Adipocyte (in vitro differentiated cells): ENCODE results near the gene PRR12.

ENCODE experiments used
- DNase-seq: peaks from one replicate; pipeline ENCODE4 v3.0.0-alpha.2; 2015; ENCODE audit warnings: low read depth
- H3K27me3 ChIP-seq: replicated peaks from 2 replicates; pipeline ENCODE4 v1.7.0; 2013; ENCODE audit warnings: mild to moderate bottlenecking, low read length, moderate library complexity; ENCODE audit not compliant: control insufficient read depth, insufficient read depth
- H3K36me3 ChIP-seq: 2 replicates; pipeline ENCODE4 v1.7.0; 2013; ENCODE audit warnings: low read length, mild to moderate bottlenecking, moderate library complexity; ENCODE audit not compliant: control insufficient read depth, insufficient read depth, severe bottlenecking
- H3K4me1 ChIP-seq: 2 replicates; pipeline ENCODE4 v1.7.0; 2013; ENCODE audit warnings: mild to moderate bottlenecking, low read length, moderate library complexity; ENCODE audit not compliant: control insufficient read depth, insufficient read depth
- H3K4me3 ChIP-seq: 2 replicates; pipeline ENCODE4 v1.7.0; 2013; ENCODE audit warnings: mild to moderate bottlenecking, low read length, moderate library complexity
- H3K9ac ChIP-seq: 2 replicates; pipeline ENCODE4 v1.7.0; 2013; ENCODE audit warnings: mild to moderate bottlenecking, low read length, moderate library complexity
- H3K9me3 ChIP-seq: 2 replicates; pipeline ENCODE4 v1.7.0; 2013; ENCODE audit warnings: mild to moderate bottlenecking, low read length, moderate library complexity; ENCODE audit not compliant: control insufficient read depth

PRR12 gene

GRCh38 chr19:49642492-49643035 lies 51.6 kb downstream of the PRR12 start:
- Histone ChIP-seq H3K9ac (peak overlapping the region; percentile 99), H3K4me3 (peak overlapping the region; percentile 98), H3K36me3 (peaks cover 15% of the 10 kb centered on the region), H3K4me1 (peaks cover 32% of the 10 kb centered on the region), H3K27me3 (no peaks in the 10 kb centered on the region), H3K9me3 (no peaks in the 10 kb centered on the region)
- no peak for DNase-seq

- Histone ChIP-seq H3K4me3 (peak overlapping the region; percentile 98), H3K9me3 (no peaks in the 10 kb centered on the region), H3K4me1 (peaks cover 29% of the 10 kb centered on the region), H3K36me3 (peaks cover 15% of the 10 kb centered on the region), H3K9ac (peak overlapping the region; percentile 99), H3K27me3 (no peaks in the 10 kb centered on the region)
- DNase-seq: no peak
These were observed 52.5 kb downstream of the PRR12 start for GRCh38 chr19:49643466-49643865.

GRCh38 chr19:49645592-49645991 lies 54.6 kb downstream of the PRR12 start:
- Histone ChIP-seq H3K36me3 (peaks cover 31% of the 10 kb centered on the region), H3K27me3 (no peaks in the 10 kb centered on the region), H3K4me1 (peaks cover 24% of the 10 kb centered on the region), H3K9ac (peak overlapping the region; percentile 22), H3K9me3 (no peaks in the 10 kb centered on the region), H3K4me3 (no peak overlapping the region)
- DNase-seq: no peak

- no peaks in the 10 kb centered on the region for H3K27me3 ChIP-seq
- H3K4me1 ChIP-seq: peaks cover 21% of the 10 kb centered on the region
- no peak for DNase-seq
- no peak overlapping the region for H3K4me3 ChIP-seq
- no peak overlapping the region for H3K9ac ChIP-seq
- no peaks in the 10 kb centered on the region for H3K9me3 ChIP-seq
- H3K36me3 ChIP-seq: peaks cover 33% of the 10 kb centered on the region
These were observed 55.0 kb downstream of the PRR12 start for GRCh38 chr19:49645995-49646394.

GRCh38 chr19:49646586-49646985 lies 55.6 kb downstream of the PRR12 start:
- Histone ChIP-seq H3K9me3 (no peaks in the 10 kb centered on the region), H3K27me3 (no peaks in the 10 kb centered on the region), H3K36me3 (peaks cover 37% of the 10 kb centered on the region), H3K4me3 (no peak overlapping the region), H3K4me1 (peaks cover 15% of the 10 kb centered on the region), H3K9ac (no peak overlapping the region)
- DNase-seq: no peak

GRCh38 chr19:49651029-49651819 lies 60.2 kb downstream of the PRR12 start:
- Histone ChIP-seq H3K4me1 (no peaks in the 10 kb centered on the region), H3K27me3 (no peaks in the 10 kb centered on the region), H3K36me3 (peaks cover 73% of the 10 kb centered on the region), H3K9ac (no peak overlapping the region), H3K4me3 (no peak overlapping the region), H3K9me3 (no peaks in the 10 kb centered on the region)
- no peak for DNase-seq

GRCh38 chr19:49651820-49652550 lies 61.0 kb downstream of the PRR12 start:
- no peaks in the 10 kb centered on the region for H3K4me1 ChIP-seq
- H3K9me3 ChIP-seq: no peaks in the 10 kb centered on the region
- peaks cover 73% of the 10 kb centered on the region for H3K36me3 ChIP-seq
- no peaks in the 10 kb centered on the region for H3K27me3 ChIP-seq
- no peak overlapping the region for H3K9ac ChIP-seq
- DNase-seq: no peak
- H3K4me3 ChIP-seq: no peak overlapping the region

GRCh38 chr19:49652551-49653465 lies 61.8 kb downstream of the PRR12 start:
- Histone ChIP-seq H3K27me3 (no peaks in the 10 kb centered on the region), H3K36me3 (peaks cover 74% of the 10 kb centered on the region)

GRCh38 chr19:49653466-49653806 lies 62.5 kb downstream of the PRR12 start:
- DNase-seq: no peak
- Histone ChIP-seq H3K27me3 (no peaks in the 10 kb centered on the region), H3K9ac (no peak overlapping the region), H3K9me3 (no peaks in the 10 kb centered on the region), H3K36me3 (peaks cover 78% of the 10 kb centered on the region), H3K4me1 (no peaks in the 10 kb centered on the region), H3K4me3 (no peak overlapping the region)

More at GRCh38 chr19:49652551-49653465, 61.8 kb downstream of the PRR12 start:
- DNase-seq: no peak
- H3K4me3 ChIP-seq: no peak overlapping the region
- H3K4me1 ChIP-seq: no peaks in the 10 kb centered on the region
- H3K9ac ChIP-seq: no peak overlapping the region
- no peaks in the 10 kb centered on the region for H3K9me3 ChIP-seq

- DNase-seq: no peak
- Histone ChIP-seq H3K36me3 (peaks cover 84% of the 10 kb centered on the region), H3K27me3 (no peaks in the 10 kb centered on the region)
These were observed 63.6 kb downstream of the PRR12 start for GRCh38 chr19:49654581-49654980.

More at GRCh38 chr19:49654581-49654980, 63.6 kb downstream of the PRR12 start:
- Histone ChIP-seq H3K4me1 (no peaks in the 10 kb centered on the region), H3K4me3 (no peak overlapping the region), H3K9ac (no peak overlapping the region), H3K9me3 (no peaks in the 10 kb centered on the region)
